ENCODE data around the gene MVD.

DNA sequence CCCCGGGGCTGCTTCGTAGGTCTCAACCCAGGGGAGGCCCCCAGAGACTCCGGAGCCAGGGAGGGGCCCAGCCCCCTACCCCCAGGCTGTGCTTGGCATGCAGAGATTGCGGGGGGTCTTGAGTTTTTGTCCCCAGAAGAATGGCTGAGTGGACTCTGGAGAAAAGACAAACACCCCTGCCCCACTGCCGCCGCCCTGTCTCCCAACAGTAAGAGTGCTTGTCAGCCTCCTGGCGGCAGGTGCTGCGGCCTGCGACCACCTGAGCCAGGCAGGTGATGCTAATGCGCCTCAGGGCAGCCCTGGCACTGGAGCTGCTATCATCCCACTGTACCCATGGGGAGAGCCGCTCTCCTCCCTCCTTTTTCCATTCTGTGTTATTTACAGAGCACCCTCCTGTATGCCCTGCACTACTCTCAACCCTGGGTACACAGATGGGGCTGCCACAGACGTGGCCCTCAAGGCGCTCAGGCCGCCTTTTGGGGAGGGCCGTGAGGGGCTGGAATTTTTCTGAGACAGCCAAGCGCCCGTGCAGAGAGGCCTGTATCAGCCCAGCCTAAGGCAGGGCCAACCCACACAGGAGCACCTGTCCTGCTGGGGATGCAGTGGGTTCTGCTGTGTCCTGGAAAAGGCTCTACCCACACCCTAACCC, 27.1 kb downstream of the MVD start:
- no peak for TF ChIP-seq MAZ (IDR thresholded peaks at IDR 0.05; ENCODE audit: borderline replicate concordance, low read depth, low read length)
- TF ChIP-seq, protein P1, sequence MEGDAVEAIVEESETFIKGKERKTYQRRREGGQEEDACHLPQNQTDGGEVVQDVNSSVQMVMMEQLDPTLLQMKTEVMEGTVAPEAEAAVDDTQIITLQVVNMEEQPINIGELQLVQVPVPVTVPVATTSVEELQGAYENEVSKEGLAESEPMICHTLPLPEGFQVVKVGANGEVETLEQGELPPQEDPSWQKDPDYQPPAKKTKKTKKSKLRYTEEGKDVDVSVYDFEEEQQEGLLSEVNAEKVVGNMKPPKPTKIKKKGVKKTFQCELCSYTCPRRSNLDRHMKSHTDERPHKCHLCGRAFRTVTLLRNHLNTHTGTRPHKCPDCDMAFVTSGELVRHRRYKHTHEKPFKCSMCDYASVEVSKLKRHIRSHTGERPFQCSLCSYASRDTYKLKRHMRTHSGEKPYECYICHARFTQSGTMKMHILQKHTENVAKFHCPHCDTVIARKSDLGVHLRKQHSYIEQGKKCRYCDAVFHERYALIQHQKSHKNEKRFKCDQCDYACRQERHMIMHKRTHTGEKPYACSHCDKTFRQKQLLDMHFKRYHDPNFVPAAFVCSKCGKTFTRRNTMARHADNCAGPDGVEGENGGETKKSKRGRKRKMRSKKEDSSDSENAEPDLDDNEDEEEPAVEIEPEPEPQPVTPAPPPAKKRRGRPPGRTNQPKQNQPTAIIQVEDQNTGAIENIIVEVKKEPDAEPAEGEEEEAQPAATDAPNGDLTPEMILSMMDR (conservative IDR thresholded peaks at IDR 0.05; ENCODE audit: low read depth, low read length) = no peak
- TF ChIP-seq POLR2A (IDR thresholded peaks at IDR 0.05; ENCODE audit: low read depth, low read length) = no peak
- TF ChIP-seq, protein P2, sequence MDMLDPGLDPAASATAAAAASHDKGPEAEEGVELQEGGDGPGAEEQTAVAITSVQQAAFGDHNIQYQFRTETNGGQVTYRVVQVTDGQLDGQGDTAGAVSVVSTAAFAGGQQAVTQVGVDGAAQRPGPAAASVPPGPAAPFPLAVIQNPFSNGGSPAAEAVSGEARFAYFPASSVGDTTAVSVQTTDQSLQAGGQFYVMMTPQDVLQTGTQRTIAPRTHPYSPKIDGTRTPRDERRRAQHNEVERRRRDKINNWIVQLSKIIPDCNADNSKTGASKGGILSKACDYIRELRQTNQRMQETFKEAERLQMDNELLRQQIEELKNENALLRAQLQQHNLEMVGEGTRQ (IDR thresholded peaks at IDR 0.05; ENCODE audit: low read depth, low read length) = no peak
- TF ChIP-seq BHLHE40 (IDR thresholded peaks at IDR 0.05; ENCODE audit: low read depth, low read length) = no peak
- no peak for TF ChIP-seq MXI1 (IDR thresholded peaks at IDR 0.05; ENCODE audit: borderline replicate concordance, low read depth, low read length)
- no peak for TF ChIP-seq RFX5 (IDR thresholded peaks at IDR 0.05; ENCODE audit: low read depth, low read length)
- TF ChIP-seq FOS (IDR thresholded peaks at IDR 0.05; ENCODE audit: low read depth, low read length) = no peak
- TF ChIP-seq, protein P3, sequence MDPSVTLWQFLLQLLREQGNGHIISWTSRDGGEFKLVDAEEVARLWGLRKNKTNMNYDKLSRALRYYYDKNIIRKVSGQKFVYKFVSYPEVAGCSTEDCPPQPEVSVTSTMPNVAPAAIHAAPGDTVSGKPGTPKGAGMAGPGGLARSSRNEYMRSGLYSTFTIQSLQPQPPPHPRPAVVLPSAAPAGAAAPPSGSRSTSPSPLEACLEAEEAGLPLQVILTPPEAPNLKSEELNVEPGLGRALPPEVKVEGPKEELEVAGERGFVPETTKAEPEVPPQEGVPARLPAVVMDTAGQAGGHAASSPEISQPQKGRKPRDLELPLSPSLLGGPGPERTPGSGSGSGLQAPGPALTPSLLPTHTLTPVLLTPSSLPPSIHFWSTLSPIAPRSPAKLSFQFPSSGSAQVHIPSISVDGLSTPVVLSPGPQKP (IDR thresholded peaks at IDR 0.05; ENCODE audit: borderline replicate concordance, low read depth, low read length) = no peak
- TF ChIP-seq RAD21 (IDR thresholded peaks at IDR 0.05; ENCODE audit: low read length) = no peak
- TF ChIP-seq CHD1 (IDR thresholded peaks at IDR 0.05; ENCODE audit: low read depth, low read length) = no peak
- no peak for TF ChIP-seq RCOR1 (IDR thresholded peaks at IDR 0.05; ENCODE audit: insufficient replicate concordance, low read length)
- TF ChIP-seq CEBPB (IDR thresholded peaks at IDR 0.05; ENCODE audit: low read depth, low read length) = no peak
- TF ChIP-seq SMC3 (IDR thresholded peaks at IDR 0.05; ENCODE audit: low read depth, low read length) = no peak
